ENCODE measurements around the gene CEP120.

The CEP120 gene

GRCh38 chr5:123371575-123372179 is 51.5 kb downstream of the CEP120 start:
- Histone ChIP-seq H3K9ac (ENCODE audit: low read length) (no peak overlapping the region), H3F3A (ENCODE audit: insufficient read depth, low read length) (no peaks in the 10 kb centered on the region), H3K36me3 (replicated peaks; ENCODE audit: insufficient read depth, low read length) (no peaks in the 10 kb centered on the region), H3K4me3 (ENCODE audit: low read length) (no peak overlapping the region), H3K4me1 (ENCODE audit: low read length) (no peaks in the 10 kb centered on the region), H2AFZ (ENCODE audit: low read length) (no peak overlapping the region), H3K27me3 (replicated peaks; ENCODE audit: insufficient read depth, low read length) (no peaks in the 10 kb centered on the region), H3K9me2 (replicated peaks; ENCODE audit: insufficient read depth, low read length) (no peaks in the 10 kb centered on the region), H3K9me3 (replicated peaks; ENCODE audit: insufficient read depth, low read length) (no peaks in the 10 kb centered on the region), H4K20me1 (ENCODE audit: insufficient read depth, low read length) (no peaks in the 10 kb centered on the region), H3K27ac (ENCODE audit: low read length) (no peak overlapping the region), H3K79me2 (ENCODE audit: low read length) (no peaks in the 10 kb centered on the region), H3K4me2 (ENCODE audit: low read depth, low read length) (no peak overlapping the region)
- peak; percentile 16 for DNase-seq
- TF ChIP-seq EZH2 (optimal IDR thresholded peaks at IDR 0.05; ENCODE audit: low read depth, low read length) (no peak), CTCF (IDR thresholded peaks at IDR 0.05; ENCODE audit: low read length) (peak; percentile 69), EZH2phosphoT487 (IDR thresholded peaks at IDR 0.05; ENCODE audit: low read length) (no peak)

GRCh38 chr5:123369371-123369968 is 53.7 kb downstream of the CEP120 start:
- Histone ChIP-seq H3K9me3 (replicated peaks; ENCODE audit: insufficient read depth, low read length) (no peaks in the 10 kb centered on the region), H3K27ac (ENCODE audit: low read length) (no peak overlapping the region), H3K36me3 (replicated peaks; ENCODE audit: insufficient read depth, low read length) (no peaks in the 10 kb centered on the region; the same call in 1 of the 2 replicates), H3K4me2 (ENCODE audit: low read depth, low read length) (no peak overlapping the region), H3K79me2 (ENCODE audit: low read length) (no peaks in the 10 kb centered on the region), H3K27me3 (replicated peaks; ENCODE audit: insufficient read depth, low read length) (no peaks in the 10 kb centered on the region), H4K20me1 (ENCODE audit: insufficient read depth, low read length) (no peaks in the 10 kb centered on the region), H3K4me1 (ENCODE audit: low read length) (no peaks in the 10 kb centered on the region), H3F3A (ENCODE audit: insufficient read depth, low read length) (no peaks in the 10 kb centered on the region), H2AFZ (ENCODE audit: low read length) (no peak overlapping the region), H3K9ac (ENCODE audit: low read length) (no peak overlapping the region), H3K9me2 (replicated peaks; ENCODE audit: insufficient read depth, low read length) (no peaks in the 10 kb centered on the region), H3K4me3 (ENCODE audit: low read length) (no peak overlapping the region)
- TF ChIP-seq CTCF (IDR thresholded peaks at IDR 0.05; ENCODE audit: low read length): no peak
- no peak for TF ChIP-seq EZH2phosphoT487 (IDR thresholded peaks at IDR 0.05; ENCODE audit: low read length)
- no peak for DNase-seq

- Histone ChIP-seq H3K9me3 (replicated peaks; ENCODE audit: insufficient read depth, low read length) (no peaks in the 10 kb centered on the region), H3F3A (ENCODE audit: insufficient read depth, low read length) (no peaks in the 10 kb centered on the region), H3K36me3 (replicated peaks; ENCODE audit: insufficient read depth, low read length) (no peaks in the 10 kb centered on the region; the same call in 1 of the 2 replicates), H3K9me2 (replicated peaks; ENCODE audit: insufficient read depth, low read length) (no peaks in the 10 kb centered on the region), H3K4me2 (ENCODE audit: low read depth, low read length) (no peak overlapping the region), H3K27ac (ENCODE audit: low read length) (no peak overlapping the region), H4K20me1 (ENCODE audit: insufficient read depth, low read length) (no peaks in the 10 kb centered on the region), H2AFZ (ENCODE audit: low read length) (no peak overlapping the region), H3K4me3 (ENCODE audit: low read length) (no peak overlapping the region), H3K4me1 (ENCODE audit: low read length) (no peaks in the 10 kb centered on the region), H3K27me3 (replicated peaks; ENCODE audit: insufficient read depth, low read length) (no peaks in the 10 kb centered on the region), H3K9ac (ENCODE audit: low read length) (no peak overlapping the region), H3K79me2 (ENCODE audit: low read length) (no peaks in the 10 kb centered on the region)
- DNase-seq: peak; percentile 35
- TF ChIP-seq EZH2phosphoT487 (IDR thresholded peaks at IDR 0.05; ENCODE audit: low read length): no peak
- TF ChIP-seq CTCF (IDR thresholded peaks at IDR 0.05; ENCODE audit: low read length): peak; percentile 32
Observed at GRCh38 chr5:123367739-123368138, 55.5 kb downstream of the CEP120 start.

Measured in MM.1S (cell line).